Stimulated activated CD8-positive, alpha-beta memory T cell treated with anti-CD3 and anti-CD28 coated beads, Interleukin-12 subunit alpha, Interleukin-12 subunit beta, amount 100 ng/mL, for 24 hours (primary cell): ENCODE results near the gene PRB3.

Experiments
- DNase-seq: peaks from one replicate; pipeline ENCODE4 v3.0.0-alpha.2; 2020; ENCODE audit errors: extremely low read depth

Gene PRB3

GRCh38 chr12:11269607-11270006 is at the start of gene PRB3:
PRB3 (minus strand) TSS chr12:11269707; CDS start chr12:11269669, 38 bp downstream.
- DNase-seq: no peak

GRCh38 chr12:11310336-11310735 is 40.8 kb upstream of the PRB3 start, which contains the start of gene PRB4:
PRB4 (minus strand) TSS chr12:11310436; CDS start chr12:11310398, 38 bp downstream.
- DNase-seq: no peak

- DNase-seq: no peak
Measured at GRCh38 chr12:11307143-11307542, 37.6 kb upstream of the PRB3 start.

GRCh38 chr12:11273449-11273848 is 3.9 kb upstream of the PRB3 start:
- DNase-seq: no peak

- no peak for DNase-seq
Measured at GRCh38 chr12:11264501-11264900, 5.0 kb downstream of the PRB3 start.

GRCh38 chr12:11246489-11246888 is 23.0 kb downstream of the PRB3 start:
- no peak for DNase-seq

GRCh38 chr12:11242656-11243055 is 26.9 kb downstream of the PRB3 start:
- DNase-seq: no peak

- DNase-seq: no peak
Measured at GRCh38 chr12:11240348-11240930, 29.1 kb downstream of the PRB3 start.

GRCh38 chr12:11238275-11238674 is 31.2 kb downstream of the PRB3 start:
- DNase-seq: no peak

GRCh38 chr12:11233532-11233931 is 36.0 kb downstream of the PRB3 start:
- DNase-seq: no peak

GRCh38 chr12:11228296-11228879 is 41.1 kb downstream of the PRB3 start:
- DNase-seq: no peak

- DNase-seq: no peak
Measured at GRCh38 chr12:11227373-11227772, 42.1 kb downstream of the PRB3 start.
